ENCODE results near the gene SERINC1.
"Not testable (repeated sequence)": the region's sequence is repeated elsewhere in the genome, so short reads cannot be mapped to it uniquely, and the experiment has no call there.

The SERINC1 gene

DNA sequence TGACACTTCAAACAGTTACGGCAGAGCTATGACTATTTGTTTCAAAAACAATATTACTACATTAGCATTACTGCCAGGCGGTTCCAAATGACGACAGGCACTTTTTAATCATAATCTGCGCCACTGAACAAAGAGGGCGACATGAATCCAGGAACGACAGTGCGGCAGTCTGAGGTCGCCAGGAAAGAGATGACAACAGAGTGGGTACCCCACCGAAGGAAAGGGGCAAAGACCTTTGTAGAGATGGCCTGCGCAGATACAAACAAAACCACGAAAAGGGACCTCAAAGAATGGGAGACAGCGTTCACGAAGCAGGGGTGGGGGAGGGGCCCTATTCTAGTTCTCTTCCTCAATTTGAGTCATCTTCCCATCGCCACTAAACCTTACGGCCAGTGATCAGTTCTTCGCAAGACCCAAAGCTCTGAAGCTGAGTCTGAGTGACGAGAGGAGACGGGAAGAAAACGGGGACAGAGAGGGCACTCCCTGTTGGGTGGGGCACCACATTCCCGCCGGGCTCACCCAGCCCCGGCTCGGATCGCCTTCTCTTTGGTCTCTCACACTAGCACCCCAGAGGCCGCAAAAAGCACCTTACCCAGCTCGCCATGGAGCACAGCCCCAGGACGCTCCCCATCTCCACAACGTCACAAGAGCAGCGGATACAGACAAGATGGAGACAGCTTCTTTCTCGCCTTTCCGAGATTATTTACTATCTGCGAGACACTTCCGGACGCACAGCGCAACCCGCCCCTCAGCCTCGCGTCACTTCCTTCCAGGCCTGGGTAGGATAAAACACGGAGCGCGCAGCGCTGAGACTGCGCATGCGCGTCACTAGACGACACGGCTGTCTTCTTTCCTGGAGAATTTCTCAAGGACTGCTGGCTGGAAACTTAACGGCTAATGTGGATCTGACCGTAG, at the start of gene SERINC1:
TSS of gene SERINC1 (minus strand) at position 701 of the 915 bp plus-strand sequence. CDS start at position 631, 70 bp downstream.
- peak within 1 kb of the TSS; percentile 97 for H3K4me3 ChIP-seq (ENCODE audit: low read depth, low read length)
- DNase-seq = peak; percentile 94
- in situ Hi-C loops (cut with HindIII; ENCODE audit: low pct_ligation_motif_present, low sequenced_read_pairs) = no loop called here

DNA sequence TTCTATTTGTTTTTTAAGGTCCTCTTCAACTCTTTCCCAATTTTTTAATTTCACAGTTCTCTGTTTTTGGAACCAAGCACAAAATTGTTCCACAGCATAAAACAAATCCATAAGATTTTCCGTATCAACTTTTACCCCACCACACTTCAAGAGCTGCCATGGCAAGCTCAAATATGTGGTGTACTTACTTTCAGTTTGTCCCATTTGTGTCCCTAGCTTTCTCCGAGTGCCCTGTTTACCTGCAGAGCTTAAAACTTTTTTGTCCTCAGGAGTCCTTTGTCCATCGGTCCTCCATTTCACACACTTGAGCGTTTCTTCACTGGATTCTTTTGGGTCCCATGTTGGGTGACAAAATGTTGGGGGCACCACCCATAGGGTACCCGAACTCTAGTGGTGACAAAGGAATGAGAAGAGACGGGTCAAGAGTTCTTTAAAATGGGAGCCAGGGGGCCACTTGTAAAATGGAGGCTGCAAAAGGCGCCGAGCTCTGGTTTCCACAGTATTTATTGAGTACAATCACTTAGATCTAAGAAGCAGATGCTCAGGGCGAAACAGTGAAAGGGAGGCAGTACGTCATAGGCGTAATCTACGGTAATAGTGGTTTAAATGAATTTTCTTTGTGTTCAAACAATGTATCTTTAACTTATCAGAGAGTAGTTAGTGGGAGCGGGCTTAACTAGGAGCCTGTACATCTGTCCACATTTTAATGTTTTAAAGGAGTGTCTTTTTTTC, 39.8 kb upstream of the SERINC1 start:
- no peak for DNase-seq
- Histone ChIP-seq H3K4me3 (ENCODE audit: low read depth, low read length) (no peak overlapping the region), H3K27ac (no peak overlapping the region), H3K27me3 (replicated peaks) (no peaks in the 10 kb centered on the region), H3K36me3 (replicated peaks) (no peaks in the 10 kb centered on the region)
- in situ Hi-C loops (cut with HindIII; ENCODE audit: low pct_ligation_motif_present, low sequenced_read_pairs) = no loop called here
- TF ChIP-seq, protein P1, sequence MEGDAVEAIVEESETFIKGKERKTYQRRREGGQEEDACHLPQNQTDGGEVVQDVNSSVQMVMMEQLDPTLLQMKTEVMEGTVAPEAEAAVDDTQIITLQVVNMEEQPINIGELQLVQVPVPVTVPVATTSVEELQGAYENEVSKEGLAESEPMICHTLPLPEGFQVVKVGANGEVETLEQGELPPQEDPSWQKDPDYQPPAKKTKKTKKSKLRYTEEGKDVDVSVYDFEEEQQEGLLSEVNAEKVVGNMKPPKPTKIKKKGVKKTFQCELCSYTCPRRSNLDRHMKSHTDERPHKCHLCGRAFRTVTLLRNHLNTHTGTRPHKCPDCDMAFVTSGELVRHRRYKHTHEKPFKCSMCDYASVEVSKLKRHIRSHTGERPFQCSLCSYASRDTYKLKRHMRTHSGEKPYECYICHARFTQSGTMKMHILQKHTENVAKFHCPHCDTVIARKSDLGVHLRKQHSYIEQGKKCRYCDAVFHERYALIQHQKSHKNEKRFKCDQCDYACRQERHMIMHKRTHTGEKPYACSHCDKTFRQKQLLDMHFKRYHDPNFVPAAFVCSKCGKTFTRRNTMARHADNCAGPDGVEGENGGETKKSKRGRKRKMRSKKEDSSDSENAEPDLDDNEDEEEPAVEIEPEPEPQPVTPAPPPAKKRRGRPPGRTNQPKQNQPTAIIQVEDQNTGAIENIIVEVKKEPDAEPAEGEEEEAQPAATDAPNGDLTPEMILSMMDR (IDR thresholded peaks at IDR 0.05; ENCODE audit: low read depth, low read length, missing control alignments) = no peak

More for the DNA sequence above, at the start of gene SERINC1:
- TF ChIP-seq, protein P1 (IDR thresholded peaks at IDR 0.05; ENCODE audit: low read depth, low read length, missing control alignments) = no peak
- peak within 1 kb of the TSS; percentile 97 for H3K27ac ChIP-seq
- peaks cover 2% of the 10 kb centered on the region for H3K36me3 ChIP-seq (replicated peaks)
- no peaks in the 10 kb centered on the region for H3K27me3 ChIP-seq (replicated peaks)

DNA sequence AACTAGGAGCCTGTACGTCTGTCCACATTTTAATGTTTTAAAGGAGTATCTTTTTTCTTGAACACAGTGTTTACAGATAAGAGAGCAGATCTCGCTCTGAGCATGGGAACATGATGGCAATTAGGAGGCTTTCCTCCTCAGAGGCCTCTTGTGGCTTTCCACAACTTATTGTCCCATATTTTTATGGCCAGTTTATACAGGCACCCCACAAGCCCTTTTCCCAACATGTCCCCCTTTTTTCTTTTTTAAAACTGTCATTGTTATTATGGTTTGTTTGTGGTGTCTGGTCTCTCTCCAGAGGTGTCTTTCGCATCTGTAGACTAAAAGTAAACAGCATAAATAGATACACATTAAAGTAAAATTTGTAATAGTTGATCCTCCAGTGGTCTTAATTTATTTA, 33.6 kb upstream of the SERINC1 start:
- H3K36me3 ChIP-seq (replicated peaks); H3K4me3 ChIP-seq (ENCODE audit: low read depth, low read length); DNase-seq; H3K27me3 ChIP-seq (replicated peaks); H3K27ac ChIP-seq; in situ Hi-C loops (cut with HindIII; ENCODE audit: low pct_ligation_motif_present, low sequenced_read_pairs): not testable (repeated sequence)

DNA sequence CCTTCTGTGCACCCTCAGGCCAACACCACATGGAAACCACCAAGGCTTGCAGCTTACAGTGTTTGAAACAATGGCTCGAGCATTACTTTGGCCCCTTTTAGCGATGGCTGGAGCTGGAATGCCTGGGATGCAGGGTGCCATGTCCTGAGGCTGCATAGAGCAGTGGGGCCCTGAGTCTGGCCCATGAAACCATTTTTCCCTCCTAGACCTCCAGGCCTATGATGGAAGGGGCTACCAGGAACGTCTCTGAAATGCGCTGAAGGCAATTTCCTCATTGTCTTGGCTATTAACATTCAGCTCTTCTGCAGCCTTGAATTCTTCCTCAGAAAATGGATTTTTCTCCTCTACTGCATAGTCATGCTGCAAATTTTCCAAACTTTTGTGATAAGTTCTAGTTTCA, 29.9 kb upstream of the SERINC1 start:
- in situ Hi-C loops (cut with HindIII; ENCODE audit: low pct_ligation_motif_present, low sequenced_read_pairs) = no loop called here
- H3K36me3 ChIP-seq (replicated peaks) = no peaks in the 10 kb centered on the region
- H3K27ac ChIP-seq = no peak overlapping the region
- TF ChIP-seq, protein P1 (IDR thresholded peaks at IDR 0.05; ENCODE audit: low read depth, low read length, missing control alignments) = no peak
- no peak overlapping the region for H3K4me3 ChIP-seq (ENCODE audit: low read depth, low read length)
- no peaks in the 10 kb centered on the region for H3K27me3 ChIP-seq (replicated peaks)
- no peak for DNase-seq

DNA sequence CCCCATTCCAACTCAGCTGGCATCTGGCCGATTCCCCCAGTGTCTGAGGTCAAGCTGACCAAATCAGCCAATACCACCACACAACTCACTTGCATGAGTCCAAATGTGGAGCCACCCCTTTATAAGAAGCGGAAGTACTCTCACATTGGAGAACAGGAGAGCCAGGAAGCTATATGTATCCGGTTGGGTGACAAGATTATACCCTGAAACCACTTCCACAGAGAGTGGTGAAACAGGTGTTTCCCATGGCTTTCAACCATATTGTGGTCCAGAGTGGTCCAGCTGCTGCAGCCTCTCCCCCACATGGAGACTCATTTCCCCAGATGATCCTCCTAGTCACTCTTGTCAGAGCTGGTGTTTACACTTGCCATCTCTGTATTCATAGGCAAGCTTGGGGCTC, 24.0 kb upstream of the SERINC1 start:
- TF ChIP-seq, protein P1 (IDR thresholded peaks at IDR 0.05; ENCODE audit: low read depth, low read length, missing control alignments) = no peak
- Histone ChIP-seq H3K27ac (no peak overlapping the region), H3K27me3 (replicated peaks) (no peaks in the 10 kb centered on the region), H3K36me3 (replicated peaks) (no peaks in the 10 kb centered on the region), H3K4me3 (ENCODE audit: low read depth, low read length) (no peak overlapping the region)
- no peak for DNase-seq
- in situ Hi-C loops (cut with HindIII; ENCODE audit: low pct_ligation_motif_present, low sequenced_read_pairs) = loop anchor here (25.0 kb wide), 1 partner anchor 342 kb away; no protein-coding TSS in a partner anchor

DNA sequence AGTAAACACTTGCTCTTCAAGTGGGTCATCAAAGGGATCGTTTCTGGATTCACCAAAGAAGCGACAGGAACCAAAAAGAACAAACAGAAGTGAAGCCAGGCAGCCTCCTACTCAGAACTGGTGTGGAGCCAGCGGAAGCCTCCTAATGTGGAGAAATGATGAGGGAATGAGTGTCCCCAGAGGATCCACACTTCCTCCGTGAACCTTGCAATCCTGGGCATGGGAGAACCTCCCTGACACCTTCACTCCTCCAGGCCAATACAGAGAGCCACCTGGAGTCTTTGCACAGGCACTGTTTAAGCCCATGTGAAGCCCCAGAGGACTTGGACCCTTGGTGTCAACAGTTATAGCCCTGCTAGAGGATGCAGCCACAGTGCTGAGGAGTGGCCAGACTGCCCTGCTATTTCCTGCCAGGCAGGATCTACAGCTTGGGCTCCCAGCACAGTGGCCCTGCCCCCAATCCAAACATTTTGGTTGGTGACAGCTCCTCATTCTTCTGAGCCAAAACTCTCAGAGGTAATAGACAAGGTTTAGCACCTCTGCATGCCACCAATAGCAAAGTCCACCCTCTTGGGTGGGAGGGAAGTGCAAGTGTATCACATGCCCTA, 23.2 kb upstream of the SERINC1 start:
- H3K27me3 ChIP-seq (replicated peaks) = no peaks in the 10 kb centered on the region
- no peak for DNase-seq
- H3K4me3 ChIP-seq (ENCODE audit: low read depth, low read length) = no peak overlapping the region
- in situ Hi-C loops (cut with HindIII; ENCODE audit: low pct_ligation_motif_present, low sequenced_read_pairs) = loop anchor here (25.0 kb wide), 1 partner anchor 343 kb away; no protein-coding TSS in a partner anchor
- TF ChIP-seq, protein P1 (IDR thresholded peaks at IDR 0.05; ENCODE audit: low read depth, low read length, missing control alignments) = no peak
- H3K27ac ChIP-seq = no peak overlapping the region
- H3K36me3 ChIP-seq (replicated peaks) = no peaks in the 10 kb centered on the region
